HG03565 (cell line): Measurements from ENCODE around the gene CLCN7.

Source experiments
- ATAC-seq: cut with Tn5 transposase; IDR thresholded peaks from one replicate; pipeline ENCODE4 v1.9.1; 2021; ENCODE audit warnings: mild to moderate bottlenecking, moderate library complexity; ENCODE audit not compliant: unreplicated experiment

Gene CLCN7

DNA sequence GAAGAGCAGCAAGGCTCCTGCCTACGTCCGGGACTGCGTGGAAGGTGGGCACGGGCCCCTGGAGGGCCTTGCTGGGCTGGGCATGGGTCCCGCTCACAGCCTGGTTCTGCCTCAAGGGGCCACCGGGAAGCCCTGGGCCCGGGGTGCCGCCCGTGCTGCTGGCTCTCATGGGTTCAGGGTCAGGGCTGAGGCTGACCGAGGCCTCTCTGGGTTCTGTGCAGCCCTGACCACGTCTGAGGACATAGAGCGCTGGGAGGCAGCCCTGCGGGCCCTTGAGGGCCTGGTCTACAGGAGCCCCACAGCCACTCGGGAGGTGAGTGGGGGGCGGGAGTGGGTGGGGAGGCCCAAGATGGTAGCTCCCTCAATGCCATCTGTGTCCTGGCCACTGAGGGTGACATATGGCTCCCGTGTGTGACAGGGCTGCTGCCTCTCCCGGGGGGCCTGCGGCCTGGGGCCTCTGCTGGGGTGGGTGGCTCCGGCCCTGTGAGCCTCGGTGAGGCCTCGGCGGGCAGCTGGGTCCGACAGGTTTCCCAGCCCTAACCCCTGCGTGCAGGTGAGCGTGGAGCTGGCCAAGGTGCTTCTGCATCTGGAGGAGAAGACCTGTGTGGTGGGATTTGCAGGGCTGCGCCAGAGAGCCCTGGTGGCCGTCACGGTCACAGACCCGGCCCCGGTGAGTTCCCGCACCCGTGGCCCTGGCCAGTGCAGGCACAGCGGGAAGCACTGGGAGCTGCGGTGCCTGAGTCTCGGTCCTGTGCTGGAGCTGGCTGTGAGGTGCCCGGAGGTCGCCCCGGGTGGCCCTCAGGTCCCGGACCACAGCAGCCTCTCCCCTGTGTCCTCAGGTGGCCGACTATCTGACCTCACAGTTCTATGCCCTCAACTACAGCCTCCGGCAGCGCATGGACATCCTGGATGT, 27.5 kb upstream of the CLCN7 start:
- no peak for ATAC-seq

GRCh38 chr16:1501630-1502029, 26.8 kb upstream of the CLCN7 start:
- no peak for ATAC-seq

DNA sequence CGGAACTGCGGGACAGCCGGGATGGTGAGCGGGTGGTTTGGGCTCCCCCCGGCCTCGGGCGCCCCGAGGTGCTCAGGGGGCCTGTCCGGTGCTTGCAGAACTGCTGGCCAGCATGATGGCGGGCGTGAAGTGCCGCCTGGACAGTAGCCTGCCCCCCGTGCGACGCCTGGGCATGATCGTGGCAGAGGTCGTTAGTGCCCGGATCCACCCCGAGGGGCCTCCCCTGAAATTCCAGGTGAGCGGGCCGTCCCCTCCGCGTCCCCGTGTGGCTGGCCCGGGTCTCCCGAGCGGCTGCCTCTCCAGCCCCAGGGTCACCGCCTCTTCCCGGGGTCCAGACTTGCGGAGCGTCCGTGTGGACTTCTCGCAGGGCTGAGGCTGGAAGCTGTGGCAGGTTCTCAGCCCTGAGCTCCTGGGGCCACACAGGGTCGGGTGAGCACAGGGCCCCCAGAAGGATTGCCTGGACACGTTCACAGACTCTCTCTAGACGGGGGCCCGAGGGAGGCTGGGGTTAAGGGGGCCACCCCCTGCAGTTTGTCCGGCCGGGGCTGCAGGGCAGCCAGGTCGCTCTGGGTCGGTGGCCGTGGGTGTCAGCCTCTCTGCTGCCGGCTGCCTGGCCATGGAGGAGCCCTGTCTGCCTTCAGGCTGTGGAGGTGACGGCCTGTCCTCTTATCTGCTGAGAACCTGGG, 25.8 kb upstream of the CLCN7 start:
- no peak for ATAC-seq

DNA sequence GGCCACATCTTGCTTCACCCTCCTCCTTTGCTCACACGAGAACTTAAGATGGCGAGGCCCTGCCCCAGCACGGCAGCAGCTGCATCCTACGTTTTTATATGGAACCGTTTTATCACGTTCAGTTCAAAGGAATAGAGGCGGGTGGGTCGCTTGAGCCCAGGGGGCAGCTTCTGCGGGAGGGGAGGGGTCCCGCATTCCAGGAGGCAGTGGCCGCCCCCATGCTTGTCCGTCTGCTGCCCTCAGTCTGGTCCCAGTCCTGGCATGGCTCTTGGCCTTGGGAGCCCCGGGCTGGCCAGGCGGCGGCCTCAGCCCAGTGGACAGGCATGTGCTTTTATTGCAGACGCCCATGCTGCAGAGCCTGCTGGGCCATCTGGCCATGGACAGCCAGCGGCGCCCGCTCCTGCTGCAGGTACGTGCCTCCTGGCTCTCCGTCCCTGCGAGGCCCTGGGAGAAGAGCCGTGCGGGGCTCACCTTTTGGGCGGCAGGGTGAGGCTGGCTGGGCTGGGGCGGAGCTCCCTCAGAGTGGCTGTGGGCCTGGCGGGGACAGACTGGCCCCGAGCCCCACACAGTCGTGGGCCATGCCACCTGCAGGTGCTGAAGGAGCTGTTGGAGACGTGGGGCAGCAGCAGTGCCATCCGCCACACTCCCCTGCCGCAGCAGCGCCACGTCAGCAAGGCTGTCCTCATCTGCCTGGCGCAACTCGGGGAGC, 25.1 kb upstream of the CLCN7 start:
- no peak for ATAC-seq

DNA sequence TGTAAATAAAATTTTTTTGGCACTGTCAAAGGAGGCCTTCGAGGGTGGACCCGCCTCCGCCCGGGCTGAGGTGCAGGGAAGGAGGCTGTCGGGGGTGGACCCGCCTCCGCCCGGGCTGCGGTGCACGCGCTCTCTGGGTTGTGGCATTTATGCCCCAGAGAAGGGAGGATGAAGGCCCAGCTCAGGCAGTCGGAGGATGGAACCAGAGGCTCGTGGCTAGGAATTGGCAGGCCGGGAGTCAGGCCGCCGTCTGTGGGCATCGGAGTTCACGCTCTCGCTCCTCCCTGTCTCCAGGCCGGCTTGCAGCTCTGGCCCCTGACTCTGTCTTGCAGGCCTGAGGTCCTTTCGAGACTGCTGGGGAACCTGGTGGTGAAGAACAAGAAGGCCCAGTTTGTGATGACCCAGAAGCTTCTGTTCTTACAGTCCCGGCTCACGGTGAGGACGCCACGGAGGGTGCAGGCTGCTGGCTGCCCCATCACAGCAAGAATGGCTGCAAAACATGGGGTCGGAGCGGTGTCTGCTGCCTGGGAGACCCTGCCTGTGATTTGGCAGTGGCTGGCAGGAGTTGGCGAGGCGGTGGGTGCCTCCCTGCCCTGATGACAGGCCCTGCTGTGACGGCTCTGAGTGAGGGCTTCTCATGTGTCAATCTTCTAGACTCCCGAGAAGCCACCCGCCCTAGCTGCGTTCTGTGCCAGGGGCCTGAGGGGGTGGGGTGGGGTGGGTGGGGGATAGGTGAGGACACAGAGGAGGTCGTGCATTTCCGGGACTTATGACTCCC, 24.3 kb upstream of the CLCN7 start:
- no peak for ATAC-seq

- ATAC-seq, result no peak
These were observed 22.3 kb upstream of the CLCN7 start for GRCh38 chr16:1497014-1497598.

DNA sequence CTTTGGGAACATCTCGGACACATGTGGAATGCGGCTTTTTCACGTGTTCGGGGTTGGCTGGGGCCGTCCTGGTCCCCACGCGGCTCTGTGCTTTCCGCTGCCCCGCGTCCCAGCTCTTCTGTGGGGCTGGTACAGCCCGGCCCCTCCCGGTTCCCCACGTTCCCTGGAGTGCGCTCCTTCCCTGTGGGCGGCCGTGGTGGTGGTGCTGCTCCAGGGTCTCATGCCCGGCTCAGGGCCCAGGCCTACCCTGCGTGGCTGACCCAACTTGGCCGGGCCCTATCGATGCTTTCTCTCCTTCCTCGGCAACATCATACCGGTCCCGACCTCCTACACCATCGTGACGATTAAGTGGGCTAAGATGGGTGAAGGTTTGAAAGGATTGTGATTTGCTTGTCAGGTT, 21.6 kb upstream of the CLCN7 start:
- ATAC-seq, result no peak

- ATAC-seq, result no peak
These were observed 21.0 kb upstream of the CLCN7 start for GRCh38 chr16:1495889-1496262.

- no peak for ATAC-seq
These were observed 20.5 kb upstream of the CLCN7 start for GRCh38 chr16:1495211-1495888.

DNA sequence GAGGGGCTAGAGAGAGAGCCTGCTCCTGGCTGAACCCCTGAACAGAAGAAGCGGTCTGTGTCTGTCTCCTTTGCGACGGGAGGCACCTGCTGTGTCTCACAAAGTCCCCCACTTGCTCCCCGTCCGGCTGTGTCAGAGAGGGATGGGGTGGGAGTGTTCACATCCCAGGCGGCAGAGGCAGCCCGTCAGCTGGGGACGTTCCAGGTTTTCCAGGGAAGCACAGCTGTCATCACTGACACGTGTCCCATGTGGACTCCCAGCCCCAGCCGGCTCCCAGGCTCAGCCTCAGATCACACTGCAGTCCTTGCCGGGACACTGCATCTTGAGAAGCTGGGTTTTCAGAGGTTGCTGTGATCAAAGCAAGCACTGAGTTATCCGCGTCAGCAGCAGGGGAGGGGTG, 19.9 kb upstream of the CLCN7 start:
- no peak for ATAC-seq

- no peak for ATAC-seq
These were observed 19.4 kb upstream of the CLCN7 start for GRCh38 chr16:1494129-1494640.

DNA sequence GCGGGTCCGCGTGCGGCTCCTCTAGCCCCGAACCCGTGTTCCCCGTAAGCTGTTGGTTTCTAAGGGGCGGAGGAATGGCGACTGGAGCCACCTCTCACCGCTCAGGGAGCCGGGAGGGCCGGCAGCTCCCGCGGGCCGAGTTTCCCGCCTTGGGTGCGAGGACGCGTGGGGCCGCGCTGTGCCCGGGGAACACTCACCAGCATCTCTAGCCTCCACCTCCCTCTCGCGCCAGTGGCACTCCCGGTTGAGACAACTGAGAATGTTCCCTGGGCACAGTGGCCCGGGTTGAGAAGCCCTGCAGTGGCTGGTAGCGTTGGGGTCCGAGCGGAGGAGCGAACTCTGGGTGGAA, 18.9 kb upstream of the CLCN7 start:
- no peak for ATAC-seq

DNA sequence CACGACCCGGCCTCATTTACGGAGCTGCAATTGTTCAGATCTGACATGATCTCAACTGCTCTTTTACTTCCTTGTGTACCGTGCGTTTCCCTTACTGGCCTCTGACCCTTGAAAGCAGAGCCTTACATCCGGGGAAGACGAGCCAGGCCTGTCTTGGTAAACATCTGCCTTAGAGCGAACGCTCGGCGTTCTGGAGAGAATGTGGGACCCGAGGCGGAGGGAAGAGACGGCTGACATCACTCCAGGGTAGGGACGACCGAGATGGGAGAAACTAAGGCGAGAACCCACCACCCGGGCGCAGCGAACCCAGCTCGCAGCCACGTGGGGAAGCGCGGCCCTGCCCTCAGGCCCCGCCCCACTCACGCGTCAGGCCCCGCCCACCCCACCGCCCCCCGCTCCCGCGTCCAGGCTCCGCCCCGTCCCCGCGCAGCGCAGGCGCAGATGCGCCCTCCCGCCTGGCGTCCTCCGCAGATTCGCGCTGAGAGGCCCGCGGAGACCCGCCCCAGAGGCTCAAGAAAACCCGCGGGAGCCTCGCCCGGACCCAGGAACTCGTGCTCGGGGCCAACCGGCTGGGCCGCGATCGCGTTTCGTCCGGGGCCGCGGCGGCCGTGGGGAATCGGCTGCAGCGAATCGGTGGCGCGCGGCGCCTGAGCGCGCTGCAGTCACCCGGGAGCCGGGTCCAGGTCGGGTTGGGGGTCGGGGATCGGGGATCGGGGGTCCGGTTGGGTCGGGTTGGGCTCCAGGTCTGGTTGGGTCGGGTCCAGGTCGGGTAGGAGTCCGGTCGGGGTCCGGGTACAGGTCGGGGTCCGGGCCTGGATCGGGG, 18.3 kb upstream of the CLCN7 start, which contains the start of gene TELO2:
Gene TELO2 (plus strand): TSS at position 438 of the 823 bp plus-strand sequence. CDS start 922 bp downstream, outside the sequence.
- peak; percentile 39 for ATAC-seq

GRCh38 chr16:1492082-1492922, 17.5 kb upstream of the CLCN7 start:
- no peak for ATAC-seq

- no peak for ATAC-seq
These were observed 16.5 kb upstream of the CLCN7 start for GRCh38 chr16:1491327-1491726.

- ATAC-seq, result no peak
These were observed 14.2 kb upstream of the CLCN7 start for GRCh38 chr16:1489077-1489476.

GRCh38 chr16:1488619-1489018, 13.8 kb upstream of the CLCN7 start, which contains the start of gene PTX4:
PTX4 (minus strand) TSS chr16:1488944; CDS start chr16:1488909, 35 bp downstream.
- ATAC-seq, result no peak

DNA sequence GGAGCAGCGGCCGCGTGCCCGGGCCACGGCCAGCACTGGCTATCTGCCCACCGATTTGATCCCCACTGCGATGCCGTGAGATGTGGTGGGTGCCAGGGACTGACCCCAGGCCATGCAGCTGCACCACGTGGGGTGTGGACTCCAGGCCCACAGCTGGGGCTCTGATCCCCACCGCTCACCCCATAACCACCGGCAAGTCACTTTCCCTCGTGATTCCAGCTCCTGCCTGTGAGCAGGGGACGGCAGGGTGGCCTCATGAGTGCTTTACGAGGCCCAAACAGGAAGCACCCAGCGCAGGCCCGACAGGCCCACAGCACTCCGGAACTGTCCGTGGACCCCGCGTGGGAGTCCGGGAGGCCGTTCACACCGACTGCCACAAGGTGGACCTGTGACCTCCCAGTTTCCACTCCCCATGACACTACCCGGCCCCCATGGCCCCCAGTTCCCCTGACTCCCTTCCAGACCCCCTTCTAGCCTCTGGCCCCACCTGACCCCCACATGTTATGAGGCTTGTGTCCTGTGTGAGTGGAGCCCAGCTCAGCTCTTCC, 13.3 kb upstream of the CLCN7 start:
- no peak for ATAC-seq
